Skeletal muscle tissue (tissue), 4 donors: Measurements from ENCODE around the gene TMEM161B. TPM values are rescaled to one million over a fixed set of nuclear protein-coding genes. Genes with fewer than 3 reads are reported as not detected.
"Not testable (repeated sequence)": the region's sequence is repeated elsewhere in the genome, so short reads cannot be mapped to it uniquely, and the experiment has no call there.

Experiments
- H3K27ac ChIP-seq: one replicate; pipeline ENCODE4 v1.7.0; 2013; ENCODE audit warnings: mild to moderate bottlenecking, low read depth, low read length, inconsistent platforms
- H3K27me3 ChIP-seq, 3 donors: one replicate each; pipeline ENCODE4 v1.7.0; 2013; ENCODE audit warnings: low read length in 3 of 3; ENCODE audit not compliant: control insufficient read depth in 3 of 3, insufficient read depth in 3 of 3
- H3K36me3 ChIP-seq, 3 donors: one replicate each; pipeline ENCODE4 v1.7.0; 2013; ENCODE audit warnings: low read length in 3 of 3; ENCODE audit not compliant: control insufficient read depth in 3 of 3, insufficient read depth in 3 of 3
- H3K4me1 ChIP-seq, 3 donors: one replicate each; pipeline ENCODE4 v1.7.0; 2013; ENCODE audit warnings: low read length in 3 of 3, mild to moderate bottlenecking in 3 of 3; ENCODE audit not compliant: control insufficient read depth in 3 of 3, insufficient read depth in 3 of 3
- H3K4me3 ChIP-seq, 3 donors: one replicate each; pipeline ENCODE4 v1.7.0; 2013; ENCODE audit warnings: low read length in 3 of 3
- H3K9ac ChIP-seq, 3 donors: one replicate each; pipeline ENCODE4 v1.7.0; 2013; ENCODE audit warnings: low read length in 3 of 3, mild to moderate bottlenecking in 3 of 3, moderate library complexity in 2 of 3, low read depth in 1 of 3
- H3K9me3 ChIP-seq, 3 donors: one replicate each; pipeline ENCODE4 v1.7.0; 2013; ENCODE audit warnings: low read length in 3 of 3; ENCODE audit not compliant: control insufficient read depth in 3 of 3
- total RNA-seq: library from RNA; depleted of rRNA; stranded (reverse); fragments of >200 nt; gene quantifications from one replicate; pipeline ENCODE4 v1.2.3, GENCODE V29; 2014
- donor health status: Osteomylitis.

TMEM161B gene
- total RNA-seq, 1 donor from 2014 or later: 15.7 TPM

DNA sequence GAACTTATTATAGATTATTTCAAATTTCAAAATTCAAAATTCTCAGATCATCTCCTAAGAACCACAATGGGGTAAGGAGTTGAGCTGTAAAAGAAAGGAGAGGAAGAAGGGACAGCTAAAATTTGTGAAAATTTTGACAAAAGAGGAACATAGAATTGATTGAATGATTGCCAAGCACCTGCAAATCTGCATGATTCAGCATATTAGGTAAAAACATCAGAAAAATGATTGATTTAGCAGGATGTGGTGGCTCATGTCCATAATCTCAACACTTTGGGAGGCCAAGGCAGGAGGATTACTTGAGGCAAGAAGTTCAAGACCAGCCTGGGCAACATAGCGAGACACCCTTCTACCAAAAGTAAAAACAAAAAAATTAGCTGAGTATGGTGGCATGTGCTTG, 14.3 kb downstream of the TMEM161B start:
- no peak overlapping the region for H3K4me3 ChIP-seq
- H3K4me1 ChIP-seq: no peaks in the 10 kb centered on the region
- no peaks in the 10 kb centered on the region for H3K9me3 ChIP-seq
- no peaks in the 10 kb centered on the region for H3K27me3 ChIP-seq
- no peaks in the 10 kb centered on the region for H3K36me3 ChIP-seq
- no peak overlapping the region for H3K9ac ChIP-seq
- no peak overlapping the region for H3K27ac ChIP-seq

DNA sequence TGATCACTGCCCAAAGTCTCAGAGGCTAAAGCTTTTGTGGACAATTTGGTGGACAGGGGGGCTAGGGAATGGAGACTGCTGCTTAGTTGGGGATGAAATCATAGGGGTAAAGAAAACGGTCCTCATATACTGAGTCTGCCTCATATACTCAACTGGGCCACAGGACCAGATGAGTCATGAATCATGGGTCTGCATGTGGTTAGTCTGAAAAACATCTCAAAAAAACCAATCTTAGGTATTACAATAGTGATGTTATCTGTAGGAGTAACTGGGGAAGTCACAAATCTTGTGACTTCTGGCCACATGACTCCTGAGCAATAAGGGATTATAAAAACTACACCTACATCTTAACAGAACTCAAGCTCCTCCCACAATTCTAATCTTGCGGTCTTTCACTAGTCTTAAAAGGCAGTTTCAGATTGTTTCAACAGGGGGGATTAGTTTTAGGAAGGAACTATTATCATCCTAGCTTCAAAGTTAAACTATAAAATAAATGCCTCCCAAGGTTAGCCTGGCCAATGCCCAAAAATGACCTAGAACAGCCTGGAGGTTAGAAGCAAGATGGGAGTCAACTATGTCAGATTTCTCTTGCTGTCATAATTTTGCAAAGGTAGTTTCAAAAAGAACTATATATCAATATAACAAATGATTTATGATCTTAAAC, 17.5 kb downstream of the TMEM161B start:
- Histone ChIP-seq H3K9ac (no peak overlapping the region), H3K4me3 (no peak overlapping the region), H3K27me3 (no peaks in the 10 kb centered on the region), H3K9me3 (no peaks in the 10 kb centered on the region), H3K4me1 (no peaks in the 10 kb centered on the region), H3K36me3 (no peaks in the 10 kb centered on the region), H3K27ac (no peak overlapping the region)

DNA sequence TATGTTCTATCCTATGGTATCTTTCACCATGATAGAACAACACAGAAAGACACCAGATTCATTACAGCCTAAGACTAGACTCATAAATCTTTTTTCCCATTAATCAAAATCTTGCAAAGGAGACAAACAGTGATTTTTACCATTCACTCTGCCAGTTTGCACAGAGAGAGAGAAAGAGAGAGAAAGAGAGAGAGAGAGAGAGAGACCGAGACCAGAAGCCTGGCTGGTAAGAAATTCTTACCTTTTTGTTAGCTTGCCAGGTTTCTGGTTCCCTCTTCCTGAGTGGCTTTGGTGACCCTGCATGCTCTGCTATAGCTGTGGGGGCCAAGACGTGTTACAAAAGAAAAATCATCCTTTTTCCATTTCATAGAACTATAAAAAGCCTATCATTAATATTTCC, 18.6 kb downstream of the TMEM161B start:
- Histone ChIP-seq H3K4me1 (no peaks in the 10 kb centered on the region), H3K27ac (no peak overlapping the region), H3K4me3 (no peak overlapping the region), H3K27me3 (no peaks in the 10 kb centered on the region), H3K9ac (no peak overlapping the region), H3K36me3 (no peaks in the 10 kb centered on the region), H3K9me3 (no peaks in the 10 kb centered on the region)

DNA sequence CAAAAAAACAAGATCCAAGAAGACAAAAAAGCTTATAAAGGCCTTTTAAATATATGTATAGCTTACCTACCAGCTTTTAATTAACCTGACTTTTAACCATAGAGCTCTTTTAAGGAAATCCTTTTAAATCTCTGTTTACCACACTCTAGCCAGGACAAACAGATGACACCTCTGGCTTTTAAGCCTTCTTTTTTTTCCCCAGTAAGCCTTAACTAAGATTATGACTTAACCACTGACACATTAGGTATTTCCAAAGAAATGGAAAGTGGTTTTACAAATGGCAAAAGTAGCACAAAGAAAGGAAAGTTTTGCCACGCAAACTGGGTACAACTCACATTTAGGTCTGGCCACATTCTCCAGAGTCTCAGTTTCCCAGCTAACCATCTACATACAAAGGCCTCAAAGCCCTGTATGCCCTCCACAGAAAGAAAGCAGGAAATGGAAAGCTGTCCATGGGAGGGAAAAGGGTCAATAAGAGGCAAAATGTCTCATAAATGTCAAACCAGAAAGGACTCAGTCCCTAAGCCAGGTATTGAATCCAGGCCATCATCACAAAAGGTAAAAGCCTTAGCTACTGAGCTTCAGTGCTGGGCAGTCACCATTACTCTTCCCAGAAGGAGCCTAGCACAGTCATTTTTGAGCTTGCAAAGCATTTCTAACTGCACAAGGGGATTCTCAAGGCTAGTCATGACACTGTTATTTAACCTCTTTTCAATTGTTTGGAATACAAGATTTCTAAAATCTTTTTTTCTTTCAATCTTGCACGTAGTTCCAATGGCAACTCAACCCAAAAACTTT, 19.7 kb downstream of the TMEM161B start:
- H3K36me3 ChIP-seq: no peaks in the 10 kb centered on the region
- H3K9ac ChIP-seq: no peak overlapping the region
- no peak overlapping the region for H3K4me3 ChIP-seq
- H3K4me1 ChIP-seq: no peaks in the 10 kb centered on the region
- H3K27me3 ChIP-seq: no peaks in the 10 kb centered on the region
- H3K9me3 ChIP-seq: no peaks in the 10 kb centered on the region
- no peak overlapping the region for H3K27ac ChIP-seq

DNA sequence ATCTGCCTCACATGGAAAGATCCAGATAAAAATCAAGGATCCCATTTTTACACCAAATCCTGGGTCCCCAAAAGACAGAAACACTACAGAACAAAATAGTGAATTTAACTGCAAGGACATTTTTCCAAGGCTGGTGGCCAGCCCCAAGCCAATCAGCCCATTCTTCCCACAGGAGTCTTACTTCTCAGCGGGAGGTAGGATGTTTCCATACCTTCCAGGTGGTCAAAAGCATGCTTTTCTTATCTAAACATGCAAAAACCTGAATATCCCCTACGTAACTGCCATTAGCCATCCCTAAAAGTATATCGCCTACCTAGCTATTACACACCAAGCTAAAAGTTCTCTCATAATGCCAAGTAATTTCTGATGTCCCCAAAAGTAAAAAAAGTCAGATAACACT, 20.6 kb downstream of the TMEM161B start:
- H3K9ac ChIP-seq: no peak overlapping the region
- H3K27me3 ChIP-seq: no peaks in the 10 kb centered on the region
- H3K27ac ChIP-seq: no peak overlapping the region
- no peaks in the 10 kb centered on the region for H3K36me3 ChIP-seq
- H3K4me3 ChIP-seq: no peak overlapping the region
- no peaks in the 10 kb centered on the region for H3K9me3 ChIP-seq
- no peaks in the 10 kb centered on the region for H3K4me1 ChIP-seq

DNA sequence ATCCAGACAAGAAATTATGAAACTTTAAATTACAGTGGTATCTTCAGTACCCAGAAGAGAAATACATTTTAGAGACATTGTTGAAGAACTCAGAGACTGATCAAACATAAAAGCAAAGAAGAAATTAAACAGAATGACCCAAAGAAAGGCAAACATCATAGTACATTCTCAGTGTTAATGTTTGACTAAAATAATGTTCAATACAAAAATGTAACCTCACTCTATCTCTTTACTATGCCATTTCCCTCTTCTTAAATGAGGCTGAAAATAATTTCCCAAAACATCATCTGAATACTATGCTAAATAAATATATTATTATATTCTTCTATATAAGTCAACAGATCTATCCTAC, 22.8 kb downstream of the TMEM161B start:
- Histone ChIP-seq H3K9me3 (no peaks in the 10 kb centered on the region), H3K36me3 (no peaks in the 10 kb centered on the region), H3K9ac (no peak overlapping the region), H3K4me3 (no peak overlapping the region), H3K27ac (no peak overlapping the region), H3K4me1 (no peaks in the 10 kb centered on the region), H3K27me3 (no peaks in the 10 kb centered on the region)

DNA sequence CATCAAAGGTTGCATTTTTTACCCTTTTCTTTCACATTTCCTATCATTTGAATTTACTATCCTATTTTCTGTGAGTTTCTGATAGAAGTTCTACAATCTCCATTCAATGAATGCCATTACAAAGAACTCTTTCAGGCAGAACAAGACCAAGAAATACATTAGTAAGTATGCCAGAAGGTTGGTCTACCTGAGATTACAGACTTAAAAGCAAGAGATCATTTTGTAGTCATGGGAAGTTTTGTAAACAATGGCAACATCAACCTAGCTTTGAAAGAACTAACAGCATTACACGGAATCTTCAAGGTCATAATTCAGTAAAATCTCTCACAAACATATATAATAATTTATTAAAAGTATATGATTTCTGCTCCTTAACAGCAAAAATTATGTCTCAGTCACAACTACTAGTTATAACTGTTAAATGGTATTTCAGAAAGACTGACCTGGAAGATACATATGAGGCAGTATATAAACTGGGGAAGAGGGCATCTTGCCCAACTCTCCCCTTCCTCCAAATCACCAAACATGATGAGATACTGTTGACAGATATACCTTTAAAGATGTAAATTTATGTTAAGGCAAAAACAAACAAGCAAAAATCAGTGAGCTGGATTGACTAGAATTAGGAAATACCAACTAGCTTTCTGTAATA, 23.3 kb downstream of the TMEM161B start:
- H3K4me1 ChIP-seq: no peaks in the 10 kb centered on the region
- H3K36me3 ChIP-seq: no peaks in the 10 kb centered on the region
- H3K9me3 ChIP-seq: no peaks in the 10 kb centered on the region

DNA sequence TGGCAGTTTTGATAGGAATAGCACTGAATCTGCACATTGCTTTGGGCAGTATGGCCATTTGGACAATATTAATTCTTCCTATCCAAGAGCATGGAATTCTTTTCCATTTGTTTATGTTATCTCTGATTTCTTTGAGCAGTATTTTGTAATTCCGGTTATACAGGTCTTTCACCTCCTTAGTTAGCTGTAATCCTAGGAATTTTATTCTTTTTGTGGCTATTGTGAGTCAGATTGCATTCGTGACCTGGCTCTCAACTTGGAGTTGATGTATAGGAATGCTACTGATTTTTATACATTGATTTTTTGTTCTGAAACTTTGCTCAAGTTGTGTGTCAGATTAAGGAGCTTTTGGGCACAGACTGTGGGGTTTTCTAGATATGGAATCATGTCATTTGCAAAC, 24.0 kb downstream of the TMEM161B start:
- no peaks in the 10 kb centered on the region for H3K27me3 ChIP-seq
- H3K9ac ChIP-seq: no peak overlapping the region
- H3K27ac ChIP-seq: no peak overlapping the region
- no peak overlapping the region for H3K4me3 ChIP-seq
- no peaks in the 10 kb centered on the region for H3K4me1 ChIP-seq
- no peaks in the 10 kb centered on the region for H3K9me3 ChIP-seq
- H3K36me3 ChIP-seq: peaks cover 0 to 2% (median 0%) of the 10 kb centered on the region in 3 donors

More for the DNA sequence above, 23.3 kb downstream of the TMEM161B start:
- H3K9ac ChIP-seq: no peak overlapping the region
- H3K27ac ChIP-seq: no peak overlapping the region
- H3K4me3 ChIP-seq: no peak overlapping the region
- H3K27me3 ChIP-seq: no peaks in the 10 kb centered on the region

DNA sequence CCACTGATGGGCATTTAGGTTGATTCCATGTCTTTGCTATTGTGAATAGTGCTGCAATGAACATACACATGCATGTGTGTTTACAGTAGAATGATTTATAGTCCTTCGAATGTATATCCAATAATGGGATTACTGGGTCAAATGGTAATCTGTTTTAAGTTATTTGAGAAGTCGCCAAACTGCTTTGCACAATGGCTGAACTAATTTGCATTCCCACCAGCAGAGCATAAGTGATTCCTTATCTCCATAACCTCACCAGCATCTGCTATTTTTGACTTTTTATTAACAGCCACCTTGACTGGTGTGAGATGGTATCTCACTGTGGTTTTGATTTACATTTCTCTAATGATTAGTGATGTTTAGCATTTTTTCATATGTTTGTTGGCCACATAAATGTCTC, 25.2 kb downstream of the TMEM161B start:
- H3K9me3 ChIP-seq, H3K27me3 ChIP-seq, H3K27ac ChIP-seq, H3K4me3 ChIP-seq, H3K9ac ChIP-seq, H3K4me1 ChIP-seq, H3K36me3 ChIP-seq: not testable (repeated sequence)

DNA sequence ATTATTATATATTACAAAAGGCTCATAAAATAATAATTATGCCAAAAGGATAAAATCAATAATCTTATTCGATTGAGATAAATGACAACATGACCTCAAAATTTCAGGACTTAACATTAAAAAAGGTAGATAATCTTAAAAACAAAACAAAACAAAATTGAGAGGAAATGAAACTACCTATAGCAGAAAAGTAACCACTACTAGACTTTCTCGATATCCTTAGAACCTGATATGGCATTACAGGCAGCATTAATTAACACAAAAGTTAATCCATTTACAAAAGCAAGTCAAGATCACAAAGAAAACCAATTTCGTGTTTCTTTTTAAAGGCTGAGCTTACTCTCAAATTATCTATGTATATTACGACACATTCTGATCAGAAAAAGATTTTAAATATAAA, 29.9 kb downstream of the TMEM161B start:
- Histone ChIP-seq H3K4me3 (no peak overlapping the region), H3K27ac (no peak overlapping the region), H3K27me3 (no peaks in the 10 kb centered on the region), H3K9ac (no peak overlapping the region), H3K9me3 (no peaks in the 10 kb centered on the region), H3K36me3 (peaks cover 0 to 5% (median 0%) of the 10 kb centered on the region in 3 donors), H3K4me1 (no peaks in the 10 kb centered on the region)
